K562 (cell line): ENCODE results near the gene CD40. TPM values are rescaled to one million over a fixed set of nuclear protein-coding genes. Genes with fewer than 3 reads are reported as not detected.

Source experiments
- ATAC-seq: fragments of 200-7000 bp; cut with Tn5 transposase; 3 replicates; pipeline ENCODE4 v1.9.1; 2020; ENCODE audit warnings: moderate library complexity
- BruUV-seq: library from RNA; stranded (reverse); fragments of 400-500 nt; replicated peaks from 2 replicates; lab custom pipeline; 2021; lab: Mats Ljungman, UMichigan
- CTCF ChIA-PET: fragments of 300-600 bp; formaldehyde crosslinking; extraction: SDS; loops from one replicate; lab custom pipeline; 2021; ENCODE audit warnings: low intra/inter-chr PET ratio; lab: Yijun Ruan, JAX
- POLR2A ChIA-PET: fragments of 300-600, 350-650 bp; sonication (Branson Sonifier 250); formaldehyde crosslinking; extraction: SDS; loops from one replicate; lab custom pipeline; 2021; ENCODE audit warnings: antibody characterized with exemption, inconsistent platforms; lab: Yijun Ruan, JAX
- DNase-seq, 4 experiments: peaks; one replicate each; pipeline versions ENCODE4 v3.0.0 to v3.0.0-alpha.2; 2011 to 2018; ENCODE audit warnings: low spot score in 3 of 4, mixed read lengths in 3 of 4; ENCODE audit errors: extremely low read depth in 1 of 4
- FAIRE-seq: peaks from 2 replicates; lab custom pipeline; 2011; peaks lifted over from hg19 to GRCh38; lab: Jason Lieb, UNC
- H2AFZ ChIP-seq: 2 replicates; pipeline ENCODE4 v1.6.0; 2011; ENCODE audit warnings: low read depth, low read length, control low read depth, inconsistent platforms
- H3K27ac ChIP-seq: fragments of 200-600 bp; 3 replicates; pipeline ENCODE4 v1.8.0; 2011; ENCODE audit warnings: low read depth, mild to moderate bottlenecking, control low read depth, inconsistent platforms, low read length, moderate library complexity, mixed read lengths; ENCODE audit errors: extremely low read depth
- H3K27me3 ChIP-seq, 2 experiments: fragments of 300-600 bp in 1 of 2; 2 replicates in 1 of 2; 3 replicates in 1 of 2; pipeline versions ENCODE4 v1.6.0 to v1.8.0; 2011; ENCODE audit warnings: inconsistent platforms in 2 of 2, low read length in 2 of 2, mild to moderate bottlenecking in 1 of 2, mixed read lengths in 1 of 2, moderate library complexity in 1 of 2; ENCODE audit not compliant: control insufficient read depth in 2 of 2, insufficient read depth in 2 of 2
- H3K36me3 ChIP-seq: fragments of 300-600 bp; 3 replicates; pipeline ENCODE4 v1.8.0; 2011; ENCODE audit warnings: mild to moderate bottlenecking, low read length, inconsistent platforms; ENCODE audit not compliant: control insufficient read depth, insufficient read depth
- H3K4me1 ChIP-seq, 2 experiments: fragments of 200-600 bp in 1 of 2; replicated peaks in 1 of 2; 2 replicates in 1 of 2; 3 replicates in 1 of 2; pipeline versions ENCODE4 v1.5.1 to v1.8.0; 2011; ENCODE audit warnings: inconsistent platforms in 2 of 2, low read length in 2 of 2, mild to moderate bottlenecking in 1 of 2, mixed read lengths in 1 of 2, moderate library complexity in 1 of 2; ENCODE audit not compliant: control insufficient read depth in 2 of 2, insufficient read depth in 2 of 2
- H3K4me2 ChIP-seq: 2 replicates; pipeline ENCODE4 v1.6.1; 2011; ENCODE audit warnings: low read length, control low read depth, inconsistent platforms, mixed read lengths; ENCODE audit not compliant: insufficient read depth
- H3K4me3 ChIP-seq: fragments of 200-600 bp; sonication (generic), shearing (Covaris generic); 2 replicates; pipeline ENCODE4 v1.5.1; 2016; ENCODE audit warnings: control low read depth, inconsistent platforms
- H3K79me2 ChIP-seq: fragments of 200-600 bp; 3 replicates; pipeline ENCODE4 v1.8.0; 2011; ENCODE audit warnings: low read length, inconsistent platforms; ENCODE audit not compliant: control insufficient read depth, insufficient read depth
- H3K9ac ChIP-seq, 2 experiments: 2 replicates each; pipeline versions ENCODE4 v1.6.0 to v1.6.1; 2011; ENCODE audit warnings: low read depth in 2 of 2, low read length in 2 of 2, control low read depth in 1 of 2, inconsistent platforms in 1 of 2, mild to moderate bottlenecking in 1 of 2, mixed read lengths in 1 of 2; ENCODE audit not compliant: insufficient read depth in 1 of 2
- H3K9me1 ChIP-seq: one replicate; pipeline ENCODE4 v1.6.0; 2011; ENCODE audit warnings: inconsistent platforms, mild to moderate bottlenecking, low read length, moderate library complexity; ENCODE audit not compliant: control insufficient read depth, insufficient read depth
- H3K9me3 ChIP-seq: replicated peaks from 2 replicates; pipeline ENCODE4 v1.5.1; 2011; ENCODE audit warnings: low read depth, low read length, inconsistent platforms; ENCODE audit not compliant: control insufficient read depth, insufficient read depth
- H4K20me1 ChIP-seq: replicated peaks from 2 replicates; pipeline ENCODE4 v1.6.1; 2011; ENCODE audit warnings: low read length, inconsistent platforms, mixed read lengths; ENCODE audit not compliant: control insufficient read depth, insufficient read depth
- CBFA2T2 ChIP-seq: fragments of 450-650 bp; conservative IDR thresholded peaks from 2 replicates; pipeline ENCODE4 v1.6.1; 2017; ENCODE audit warnings: mild to moderate bottlenecking
- CREM ChIP-seq: IDR thresholded peaks from 2 replicates; pipeline ENCODE4 v1.6.1; 2014; ENCODE audit warnings: antibody characterized with exemption, low read depth
- FOXK1 ChIP-seq: sonication (generic); formaldehyde crosslinking; IDR thresholded peaks from 2 replicates; pipeline ENCODE4 v1.8.0; 2022; ENCODE audit warnings: missing genetic modification reagents, mild to moderate bottlenecking, borderline replicate concordance
- MECOM ChIP-seq: fragments of 250-450 bp; sonication (Bioruptor Pico); IDR thresholded peaks from 2 replicates; pipeline ENCODE4 v1.8.0; 2022; ENCODE audit warnings: inconsistent platforms
- PML ChIP-seq: IDR thresholded peaks from 2 replicates; pipeline ENCODE4 v1.6.1; 2012; ENCODE audit warnings: low read length, inconsistent platforms
- RBBP5 ChIP-seq: fragments of 200-600 bp; sonication (generic); IDR thresholded peaks from 2 replicates; pipeline ENCODE4 v1.6.1; 2012; ENCODE audit warnings: borderline replicate concordance, mild to moderate bottlenecking, low read length, control low read depth, inconsistent platforms; ENCODE audit not compliant: insufficient read depth, poor library complexity, severe bottlenecking
- RBM25 ChIP-seq: fragments of 200-400 bp; formaldehyde crosslinking; IDR thresholded peaks from 2 replicates; pipeline ENCODE4 v1.6.1; 2018; ENCODE audit warnings: low read length, low read depth, moderate library complexity; ENCODE audit not compliant: severe bottlenecking
- SMAD4 ChIP-seq: fragments of 250-450 bp; sonication (Bioruptor Pico); conservative IDR thresholded peaks from 2 replicates; pipeline ENCODE4 v1.8.0; 2021; ENCODE audit warnings: inconsistent platforms, mild to moderate bottlenecking, moderate library complexity
- TSC22D4 ChIP-seq: fragments of 450-650 bp; IDR thresholded peaks from 2 replicates; pipeline ENCODE4 v1.6.1; 2016; ENCODE audit warnings: missing genetic modification characterization, missing biosample characterization, control low read depth
- ZNF282 ChIP-seq: sonication (generic); formaldehyde crosslinking; IDR thresholded peaks from 2 replicates; pipeline ENCODE4 v1.8.1; 2023; ENCODE audit warnings: missing genetic modification reagents
- ZNF75A ChIP-seq: fragments of 450-650 bp; formaldehyde crosslinking; IDR thresholded peaks from 2 replicates; pipeline ENCODE4 v1.4.0; 2020; ENCODE audit warnings: mild to moderate bottlenecking
- WGBS: fragments of 100-300 bp; shearing (Covaris generic); methylation state at CpG from one replicate; pipeline ENCODE4 v1.1.6; 2016; ENCODE audit warnings: low coverage, mixed read lengths; ENCODE audit not compliant: insufficient coverage; ENCODE audit errors: missing lambda C conversion rate; 5-methylcytosine and 5-hydroxymethylcytosine counted together
- in situ Hi-C: fragments of 300-500 bp; cut with MboI; formaldehyde crosslinking; loops from 4 replicates; pipeline ENCODE4 v1.15.0; 2018; ENCODE audit warnings: inconsistent platforms, mixed read lengths
- intact Hi-C: fragments of 100-400 bp; cut with micrococcal nuclease; formaldehyde crosslinking; loops from 2 replicates; pipeline ENCODE4 v1.14.2; 2022
- polyA plus RNA-seq, 8 experiments: library from polyadenylated mRNA; depleted of rRNA in 4 of 8; stranded (reverse) in 5 of 8; unstranded in 3 of 8; fragments of >200 nt; fragmentation: Nextera tagmentation in 2 of 8; fragmentation: Illumina TruSeq in 1 of 8; extraction: Ambion mirVana in 2 of 8; extraction: Trizol in 1 of 8; gene quantifications; 2 replicates each; pipeline versions ENCODE4 v1.2.1 to v1.2.3, GENCODE V29; 2011 to 2014; ENCODE audit warnings: inconsistent platforms in 1 of 8, missing spikeins in 1 of 8
- total RNA-seq, 7 experiments: library from RNA; depleted of rRNA in 6 of 7; stranded (reverse); fragments of >200 nt in 6 of 7; fragmentation: Illumina TruSeq in 2 of 7; extraction: Trizol in 2 of 7; gene quantifications; 2 replicates each; pipeline versions ENCODE4 v1.2.1 to v1.2.3, GENCODE V29; 2011 to 2021; ENCODE audit warnings: low replicate concordance in 1 of 7
- TF ChIP-seq, protein P1 (sequence below): fragments of 450-650 bp; IDR thresholded peaks from 2 replicates; pipeline ENCODE4 v1.7.0; 2016; ENCODE audit warnings: borderline replicate concordance

Gene CD40
- total and polyA plus RNA-seq, 9 of the 15 experiments (the other 6 are each of a cell fraction or from before 2014, with no cell fraction given): 0.76 to 3.7 (median 1.6) TPM

DNA sequence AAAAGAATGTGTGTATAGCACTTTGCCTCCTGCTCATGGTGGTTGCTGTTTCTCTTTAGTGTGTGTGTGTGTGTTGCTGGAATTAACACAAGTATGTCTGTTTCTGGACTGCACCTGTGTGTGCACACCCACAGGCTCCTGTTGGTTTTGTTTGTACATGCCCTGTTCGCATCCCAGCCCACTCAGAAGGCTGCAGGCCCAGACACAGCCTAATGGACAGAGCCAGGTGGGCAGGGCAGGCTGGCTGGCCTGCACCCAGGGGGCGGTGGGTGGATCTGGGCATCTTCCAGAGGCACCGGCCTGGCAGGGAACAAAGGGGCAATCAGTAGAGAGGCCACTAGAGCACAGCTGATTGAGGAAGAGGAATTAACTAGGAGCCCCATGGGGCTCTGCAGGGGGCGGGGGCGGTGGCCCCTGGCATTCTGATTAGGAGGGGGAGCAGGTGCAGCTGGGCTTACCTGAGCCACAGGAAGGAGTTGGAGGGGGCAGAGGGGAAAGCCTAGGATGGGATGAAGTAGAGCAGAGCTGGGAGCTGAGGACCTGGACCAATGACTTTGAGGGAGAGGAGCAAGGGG, 21.9 kb downstream of the CD40 start (continued):
- TF ChIP-seq ZNF282 (CRISPR knock-in tag) (no peak), CBFA2T2 (no peak), TSC22D4 (tag) (no peak), ZNF75A (CRISPR knock-in tag) (no peak), RBM25 (no peak), SMAD4 (CRISPR knock-in tag) (no peak), PML (no peak), CREM (no peak), FOXK1 (CRISPR knock-in tag) (no peak)
- TF ChIP-seq, protein P1, sequence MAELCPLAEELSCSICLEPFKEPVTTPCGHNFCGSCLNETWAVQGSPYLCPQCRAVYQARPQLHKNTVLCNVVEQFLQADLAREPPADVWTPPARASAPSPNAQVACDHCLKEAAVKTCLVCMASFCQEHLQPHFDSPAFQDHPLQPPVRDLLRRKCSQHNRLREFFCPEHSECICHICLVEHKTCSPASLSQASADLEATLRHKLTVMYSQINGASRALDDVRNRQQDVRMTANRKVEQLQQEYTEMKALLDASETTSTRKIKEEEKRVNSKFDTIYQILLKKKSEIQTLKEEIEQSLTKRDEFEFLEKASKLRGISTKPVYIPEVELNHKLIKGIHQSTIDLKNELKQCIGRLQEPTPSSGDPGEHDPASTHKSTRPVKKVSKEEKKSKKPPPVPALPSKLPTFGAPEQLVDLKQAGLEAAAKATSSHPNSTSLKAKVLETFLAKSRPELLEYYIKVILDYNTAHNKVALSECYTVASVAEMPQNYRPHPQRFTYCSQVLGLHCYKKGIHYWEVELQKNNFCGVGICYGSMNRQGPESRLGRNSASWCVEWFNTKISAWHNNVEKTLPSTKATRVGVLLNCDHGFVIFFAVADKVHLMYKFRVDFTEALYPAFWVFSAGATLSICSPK: no peak

DNA sequence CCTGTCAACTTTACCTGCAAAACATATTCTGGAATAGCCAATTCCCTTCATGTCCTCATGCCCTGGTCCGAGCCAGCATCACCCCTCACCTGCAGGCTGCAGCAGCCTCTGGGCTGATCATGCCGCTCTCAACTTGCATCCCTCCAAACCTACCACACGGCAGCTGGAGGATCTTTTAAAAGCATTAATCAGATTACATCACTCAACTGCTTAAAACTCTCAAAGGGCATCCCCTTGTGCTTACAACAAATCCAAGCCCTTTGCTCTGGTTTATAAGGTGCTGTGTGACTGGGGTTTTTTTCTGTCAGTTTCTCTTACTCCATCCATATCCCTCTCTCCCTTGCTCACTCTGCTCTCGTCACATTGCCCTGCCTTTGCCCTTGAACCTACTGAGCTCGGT, 24.0 kb downstream of the CD40 start:
- no peak overlapping the region for H3K27ac ChIP-seq
- 0% methylated on average over 5 of the region's 5 CpGs for WGBS
- ATAC-seq: no peak
- no peaks in the 10 kb centered on the region for H3K9me3 ChIP-seq
- in situ Hi-C loops: loop anchor here (25.0 kb wide), 1 partner anchor 170 kb away; the partner anchor contains the start of gene CDH22
- no peak overlapping the region for H3K9ac ChIP-seq
- no peak overlapping the region for H3K4me2 ChIP-seq
- intact Hi-C loops: no loop called here
- DNase-seq: no peak
- H2AFZ ChIP-seq: no peak overlapping the region
- CTCF ChIA-PET: no interaction called here
- H4K20me1 ChIP-seq: peaks cover 12% of the 10 kb centered on the region
- TF ChIP-seq MECOM (CRISPR knock-in tag): no peak
- TF ChIP-seq RBBP5: no peak
- no peaks in the 10 kb centered on the region for H3K9me1 ChIP-seq
- H3K27me3 ChIP-seq: peaks cover 5 to 44% of the 10 kb centered on the region in 2 experiments
- POLR2A ChIA-PET: interaction anchor here (1.1 kb wide), 1 partner anchor 24 kb away, joined by 3 read pairs; the partner anchor contains the start of gene CD40
- peaks cover 0 to 6% of the 10 kb centered on the region in 2 experiments; a peak in 1 of 5 replicates for H3K4me1 ChIP-seq
- no peaks in the 10 kb centered on the region for H3K79me2 ChIP-seq
- FAIRE-seq: no peak
- H3K36me3 ChIP-seq: no peaks in the 10 kb centered on the region
- no peak overlapping the region for H3K4me3 ChIP-seq
- no TSS peak for BruUV-seq
